HG02571 (cell line): ENCODE data around the gene SAMD3.
"Not testable (repeated sequence)": the region's sequence is repeated elsewhere in the genome, so short reads cannot be mapped to it uniquely, and the experiment has no call there.

Source experiments
- ATAC-seq: cut with Tn5 transposase; IDR thresholded peaks from one replicate; pipeline ENCODE4 v1.9.1; 2021; ENCODE audit warnings: mild to moderate bottlenecking, moderate library complexity; ENCODE audit not compliant: unreplicated experiment

SAMD3 gene

DNA sequence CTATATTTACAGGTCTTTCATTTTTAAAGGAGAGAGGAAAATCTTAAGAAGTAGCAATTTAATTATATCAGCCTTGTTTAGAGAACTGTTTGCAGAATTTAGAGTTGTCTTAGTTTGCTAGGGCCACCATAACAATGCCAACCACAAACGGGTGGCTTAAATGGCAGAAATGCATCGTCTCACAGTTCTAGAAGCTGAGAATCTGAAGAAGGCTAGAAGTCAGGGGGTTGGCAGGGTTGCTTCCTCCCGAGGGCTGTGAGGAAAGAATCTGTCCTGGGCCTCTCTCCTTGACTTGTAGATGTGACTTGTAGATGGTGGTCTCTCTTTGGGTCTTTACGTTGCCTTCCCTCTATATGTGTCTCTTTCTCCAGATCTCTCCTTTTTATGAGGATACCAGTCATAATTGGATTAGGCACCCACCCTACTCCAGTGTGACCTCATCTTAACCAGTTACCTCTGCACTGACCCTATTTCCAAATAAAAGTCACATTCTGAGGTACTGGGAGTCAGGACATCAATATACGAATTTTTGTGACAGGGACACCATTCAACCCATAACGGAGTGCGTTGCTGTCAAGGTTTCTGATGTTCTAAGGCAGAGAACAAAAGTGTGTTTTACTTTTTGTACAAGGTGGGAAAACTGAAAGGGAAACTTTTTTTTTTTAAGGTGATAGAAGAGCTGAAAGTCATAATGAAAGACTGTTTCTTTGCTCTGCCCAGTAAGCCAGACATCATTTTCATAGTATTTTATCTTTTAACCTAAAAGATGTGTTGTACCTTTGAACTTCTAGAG lies 84.4 kb downstream of the SAMD3 start:
- ATAC-seq, result no peak

DNA sequence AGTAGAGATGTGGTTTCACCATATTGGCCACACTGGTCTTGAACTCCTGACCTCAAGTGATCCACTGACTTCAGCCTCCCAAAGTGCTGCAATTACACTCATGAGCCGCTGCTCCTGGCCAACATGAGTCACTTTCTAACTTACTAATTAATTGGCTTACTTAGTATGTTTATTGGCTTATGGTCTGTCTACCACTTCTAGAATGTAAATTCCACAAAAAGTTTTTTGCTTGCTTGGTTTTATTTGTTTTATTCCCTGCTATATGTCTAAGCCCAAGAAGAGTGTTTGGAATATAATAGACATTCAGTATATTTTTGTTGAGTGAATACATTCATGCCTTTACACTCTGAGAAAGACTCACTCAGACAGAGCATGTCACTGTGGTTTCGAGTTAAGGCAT lies 86.0 kb downstream of the SAMD3 start:
- ATAC-seq, result no peak

DNA sequence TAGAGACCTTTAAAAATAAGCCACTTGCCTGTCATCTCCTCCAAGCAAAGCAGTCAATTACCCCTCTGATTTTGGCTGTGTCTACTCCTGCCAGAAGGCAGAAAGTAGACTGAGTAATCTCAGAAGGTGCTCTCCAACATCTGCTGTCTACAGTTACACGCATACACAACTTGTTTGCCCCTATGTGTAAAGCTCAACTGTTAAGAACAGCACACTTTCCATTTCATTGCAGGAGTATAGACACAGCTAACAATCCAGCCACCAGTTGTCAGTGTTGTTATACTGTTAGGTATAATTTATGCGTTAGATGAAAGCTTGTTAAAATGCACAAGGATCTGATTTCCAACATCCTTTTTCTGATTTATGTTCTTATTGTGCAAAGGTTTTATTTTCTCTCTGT lies 88.2 kb downstream of the SAMD3 start:
- no peak for ATAC-seq

DNA sequence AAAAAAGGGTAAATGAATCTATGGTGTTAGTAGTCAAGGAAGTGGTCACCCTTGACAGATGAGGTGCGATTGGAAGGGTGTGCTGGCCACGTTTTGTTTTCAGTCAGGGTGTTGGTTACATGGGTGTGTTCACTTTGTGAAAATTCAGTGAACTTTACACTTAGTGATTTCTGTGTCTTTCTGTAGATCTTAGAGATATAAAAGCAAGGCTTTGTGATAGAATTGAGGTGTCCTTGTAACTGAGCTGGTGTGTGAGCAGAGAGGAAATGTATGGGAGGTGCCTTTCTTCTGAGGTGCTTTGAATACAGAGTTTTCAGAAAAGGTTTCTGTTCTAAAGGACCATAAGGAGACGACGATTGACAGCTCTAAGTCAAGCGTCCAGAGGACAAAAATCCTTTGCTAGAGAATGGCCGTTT lies 90.5 kb downstream of the SAMD3 start:
- ATAC-seq, result peak; percentile 76

DNA sequence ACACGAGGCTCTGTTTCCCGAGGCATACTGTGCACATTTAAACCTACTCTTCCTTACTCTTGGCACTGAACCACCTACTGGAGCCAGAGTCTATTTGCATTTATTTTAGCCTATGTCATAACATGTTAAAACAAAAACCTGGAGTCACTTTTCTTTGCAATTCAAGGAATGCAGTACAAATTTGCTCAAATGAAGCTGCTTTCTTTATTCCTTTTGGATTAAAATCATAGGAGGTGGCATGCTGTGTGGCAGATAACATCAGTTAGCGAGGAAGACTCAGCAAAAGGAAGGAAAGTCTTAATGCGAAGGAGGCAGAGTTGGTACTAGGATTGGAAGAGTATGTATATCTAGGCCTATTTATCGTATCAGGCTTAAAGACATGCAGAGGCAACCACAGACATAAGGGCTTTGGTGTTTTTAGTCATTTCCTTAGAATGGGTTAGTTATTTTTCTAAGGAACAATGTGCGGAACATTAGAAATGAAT lies 92.9 kb downstream of the SAMD3 start:
- no peak for ATAC-seq

DNA sequence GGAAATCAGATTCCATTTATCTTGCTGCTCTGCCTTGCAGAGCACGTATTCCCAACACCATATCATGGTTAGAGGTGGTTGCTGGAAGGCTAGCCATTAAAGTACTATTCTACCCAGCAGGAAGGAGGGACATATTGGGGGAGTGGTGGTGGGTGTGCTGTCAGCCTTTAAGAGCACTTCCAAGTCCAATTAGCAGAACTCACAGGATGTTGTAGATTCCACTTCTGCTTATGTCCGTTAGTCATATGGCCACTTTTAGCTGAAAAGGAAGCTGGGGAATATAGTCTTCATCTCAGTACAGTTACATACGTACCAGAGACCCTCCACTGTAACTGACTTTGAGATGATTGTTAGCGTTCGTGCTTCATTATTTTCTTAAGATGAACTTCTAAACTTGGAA lies 94.4 kb downstream of the SAMD3 start:
- ATAC-seq, result no peak

DNA sequence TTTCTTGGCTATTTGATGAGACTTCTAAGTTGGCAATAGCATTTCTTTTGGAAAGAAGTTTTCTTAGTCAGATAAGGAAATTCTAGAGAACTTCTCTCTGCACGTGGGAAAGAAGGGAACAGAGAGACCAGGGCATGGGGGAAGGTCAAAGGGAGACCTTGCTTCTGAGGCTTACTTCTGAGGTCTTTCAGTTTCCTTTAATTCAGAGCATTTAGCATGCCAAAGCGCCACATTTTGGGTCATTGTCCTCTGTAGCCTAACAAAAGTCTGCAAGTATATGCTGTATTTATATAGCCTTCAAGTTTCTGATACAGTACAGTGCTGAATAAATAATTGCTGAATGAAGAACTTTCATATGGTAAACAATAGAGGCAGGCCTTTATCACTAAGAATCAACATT lies 95.6 kb downstream of the SAMD3 start:
- no peak for ATAC-seq

DNA sequence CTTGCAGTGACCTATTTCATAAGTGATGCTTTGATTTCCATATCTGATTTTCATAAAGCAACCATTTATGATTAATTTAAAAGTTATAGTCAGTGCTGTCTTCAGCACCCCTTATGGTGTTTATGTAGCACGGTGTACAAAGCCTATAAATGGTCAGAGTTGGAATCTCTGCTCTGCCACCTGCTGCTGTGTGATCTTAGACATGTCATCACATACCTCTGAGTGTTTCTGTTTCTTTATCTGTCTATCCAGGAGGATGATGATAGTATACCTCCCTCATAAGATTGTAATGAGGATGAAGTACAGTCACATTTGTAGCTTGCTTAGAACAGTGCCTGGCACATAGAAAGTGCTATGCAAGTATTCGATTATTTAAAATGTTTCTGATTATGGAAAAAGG lies 100.5 kb downstream of the SAMD3 start:
- ATAC-seq, result no peak

DNA sequence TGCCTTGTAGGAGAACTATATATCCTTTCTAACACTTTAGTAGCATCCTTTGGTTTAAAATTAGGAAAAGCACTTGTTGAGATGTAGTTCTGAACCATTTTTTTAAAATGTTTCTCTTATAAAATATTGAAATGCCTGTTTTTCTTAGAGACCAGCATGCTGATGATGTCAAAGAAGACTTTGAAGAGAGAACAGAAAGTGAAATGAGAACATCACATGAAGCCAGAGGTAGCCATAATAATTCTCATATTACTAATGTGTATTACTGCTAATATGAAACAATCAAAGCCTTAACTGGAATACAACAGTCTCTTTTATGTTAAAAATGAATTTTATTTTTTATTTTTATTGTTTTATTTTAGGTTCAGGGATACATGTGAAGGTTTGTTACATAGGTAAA lies 102.0 kb downstream of the SAMD3 start:
- no peak for ATAC-seq

DNA sequence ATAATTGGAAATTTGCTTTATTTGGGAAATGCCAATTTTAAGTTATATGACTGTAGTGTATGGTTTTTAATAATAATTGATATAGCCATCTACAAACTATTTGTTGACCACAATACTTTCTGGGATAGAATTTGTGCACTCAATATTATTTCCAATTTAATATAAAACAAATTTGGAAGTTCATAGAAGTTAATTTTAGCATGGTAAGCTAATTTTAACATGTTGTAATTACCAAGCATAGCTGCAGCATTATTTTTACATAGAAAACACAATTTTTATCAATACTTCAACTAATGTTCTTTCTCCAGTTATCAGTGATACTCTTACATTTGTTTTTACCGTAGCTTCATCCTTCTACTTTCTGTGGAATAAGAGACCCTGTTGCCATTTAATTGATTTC lies 103.5 kb downstream of the SAMD3 start:
- ATAC-seq, result no peak

DNA sequence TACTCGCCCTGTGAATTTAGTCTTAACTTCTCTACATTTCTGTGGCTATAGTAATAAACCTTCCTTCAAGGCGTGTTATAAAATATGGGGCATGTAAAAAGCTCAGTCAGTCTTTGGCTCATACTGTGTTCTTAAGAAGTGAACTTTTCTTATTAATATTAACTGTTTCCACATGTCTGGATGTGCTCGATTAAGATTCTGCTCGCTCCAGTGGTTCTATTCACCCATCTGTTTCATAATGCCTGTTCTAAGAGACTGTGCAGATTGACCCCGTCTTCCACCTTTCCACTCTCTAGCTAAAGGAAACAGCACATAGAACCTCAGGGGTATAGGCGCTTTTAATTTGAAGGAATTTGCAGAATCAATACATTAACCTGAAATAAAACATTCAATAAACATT lies 104.5 kb downstream of the SAMD3 start:
- no peak for ATAC-seq

DNA sequence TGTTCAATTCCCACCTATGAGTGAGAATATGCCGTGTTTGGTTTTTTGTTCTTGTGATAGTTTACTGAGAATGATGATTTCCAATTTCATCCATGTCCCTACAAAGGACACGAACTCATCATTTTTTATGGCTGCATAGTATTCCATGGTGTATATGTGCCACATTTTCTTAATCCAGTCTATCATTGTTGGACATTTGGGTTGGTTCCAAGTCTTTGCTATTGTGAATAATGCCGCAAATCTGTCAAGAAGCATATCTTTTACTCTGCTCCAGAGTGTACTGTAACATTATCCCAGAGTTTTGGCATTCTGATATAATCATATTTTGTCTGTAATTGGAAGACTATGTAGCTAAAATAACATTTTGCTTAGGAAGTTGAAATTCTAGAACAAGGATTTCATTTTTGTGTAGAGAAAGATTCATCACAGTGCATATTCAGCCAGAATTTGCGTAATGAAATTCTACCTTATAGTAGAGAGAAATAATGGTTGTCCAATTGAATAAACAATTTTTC lies 105.5 kb downstream of the SAMD3 start:
- not testable (repeated sequence) for ATAC-seq

DNA sequence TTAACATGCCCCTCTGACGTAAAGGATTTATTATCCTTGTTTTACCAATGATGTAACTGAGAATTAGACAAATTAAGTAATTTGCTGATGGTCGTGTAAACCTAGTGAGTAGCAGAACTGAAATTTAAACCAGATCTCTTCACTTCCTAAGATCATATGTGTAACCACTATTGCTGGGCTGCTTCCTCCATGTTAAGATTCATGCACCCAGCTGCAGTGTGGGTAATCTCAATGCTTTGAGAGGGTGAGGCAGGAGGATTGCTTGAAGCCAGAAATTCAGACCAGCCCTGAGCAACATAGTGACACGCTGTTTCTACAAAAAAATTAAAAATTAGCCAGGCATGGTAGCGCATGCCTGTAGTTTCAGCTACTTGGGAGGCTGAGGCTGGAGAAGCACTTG lies 106.5 kb downstream of the SAMD3 start:
- ATAC-seq, result peak; percentile 37

DNA sequence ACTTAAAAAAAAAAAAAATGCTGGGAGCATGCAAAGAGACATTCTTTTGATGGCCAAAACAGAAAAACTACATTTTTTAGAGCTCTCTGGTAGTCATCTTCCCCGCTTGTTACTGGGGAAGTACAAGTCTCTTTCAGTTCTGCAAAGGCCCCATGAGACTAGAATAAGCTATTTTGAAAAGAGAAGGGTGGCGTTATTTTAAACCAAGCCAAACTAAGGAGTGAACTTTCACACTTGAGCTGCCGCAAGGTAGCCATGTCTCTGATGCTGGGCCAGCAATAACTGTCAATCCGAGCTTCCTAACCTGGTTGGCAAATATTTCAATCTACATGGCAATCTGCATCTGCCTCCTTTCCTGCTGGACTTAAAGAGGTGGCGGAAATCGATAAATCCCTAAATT lies 107.7 kb downstream of the SAMD3 start:
- ATAC-seq, result peak; percentile 98

DNA sequence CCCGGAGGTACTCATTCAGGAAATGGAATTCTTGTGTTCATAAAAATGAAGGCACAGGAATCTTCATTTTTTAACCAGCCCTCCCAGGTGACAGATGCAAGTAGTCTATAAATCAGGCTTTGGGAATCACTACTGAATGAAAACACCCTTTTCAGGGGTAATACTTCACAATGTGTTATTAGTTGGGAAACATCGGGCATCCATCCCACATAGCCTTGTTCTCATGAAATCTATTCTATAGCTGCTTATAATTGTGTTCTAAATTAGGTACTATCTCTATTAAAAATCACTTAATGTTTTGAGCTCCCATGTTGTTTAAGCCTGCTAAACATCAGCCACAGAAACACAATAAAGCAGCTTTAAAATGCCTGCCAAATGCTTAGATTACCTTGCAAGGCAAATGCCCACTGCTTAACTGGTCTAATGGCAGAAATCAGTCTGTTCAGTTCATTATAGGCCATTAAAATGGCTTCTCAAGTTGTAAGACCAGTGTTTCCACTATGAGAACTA lies 109.5 kb downstream of the SAMD3 start:
- no peak for ATAC-seq

DNA sequence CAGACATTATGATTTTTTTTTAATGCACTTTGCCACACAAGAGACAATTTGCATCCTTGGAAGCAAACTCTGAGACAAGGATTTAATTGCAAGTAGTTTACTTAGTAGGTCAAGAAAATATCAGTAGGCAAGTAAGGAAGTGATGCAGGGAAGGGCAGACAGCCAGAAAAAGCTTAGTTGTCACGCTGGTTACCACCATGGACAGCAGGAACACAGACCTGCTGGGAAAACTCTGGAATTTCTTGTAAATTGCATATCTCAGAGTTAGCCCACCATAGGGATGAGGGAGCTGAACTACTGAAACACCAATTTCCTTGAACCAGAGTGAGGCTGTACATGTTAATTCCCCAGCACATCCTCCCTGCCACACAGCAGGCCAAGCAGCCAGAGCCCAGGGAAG lies 111.7 kb downstream of the SAMD3 start:
- ATAC-seq, result no peak

DNA sequence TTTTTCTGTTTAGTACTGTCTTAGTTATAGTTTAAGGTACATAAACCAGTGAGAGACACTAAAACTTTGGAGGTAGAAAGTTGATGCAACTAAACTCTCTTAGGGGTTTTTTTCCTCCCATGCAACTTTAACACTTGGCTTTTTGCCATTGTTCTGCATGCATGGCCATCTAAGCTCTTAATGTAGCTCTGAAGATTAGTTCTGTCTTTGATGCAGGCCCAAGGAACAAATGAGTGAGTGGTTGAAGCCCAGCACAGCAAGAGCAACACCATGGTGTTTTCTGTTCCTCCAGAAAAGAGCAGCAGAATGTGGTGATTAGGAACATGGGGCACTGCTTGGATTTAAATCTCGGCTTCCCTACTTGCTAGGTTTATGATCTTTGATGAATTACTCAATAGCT lies 115.0 kb downstream of the SAMD3 start:
- no peak for ATAC-seq

DNA sequence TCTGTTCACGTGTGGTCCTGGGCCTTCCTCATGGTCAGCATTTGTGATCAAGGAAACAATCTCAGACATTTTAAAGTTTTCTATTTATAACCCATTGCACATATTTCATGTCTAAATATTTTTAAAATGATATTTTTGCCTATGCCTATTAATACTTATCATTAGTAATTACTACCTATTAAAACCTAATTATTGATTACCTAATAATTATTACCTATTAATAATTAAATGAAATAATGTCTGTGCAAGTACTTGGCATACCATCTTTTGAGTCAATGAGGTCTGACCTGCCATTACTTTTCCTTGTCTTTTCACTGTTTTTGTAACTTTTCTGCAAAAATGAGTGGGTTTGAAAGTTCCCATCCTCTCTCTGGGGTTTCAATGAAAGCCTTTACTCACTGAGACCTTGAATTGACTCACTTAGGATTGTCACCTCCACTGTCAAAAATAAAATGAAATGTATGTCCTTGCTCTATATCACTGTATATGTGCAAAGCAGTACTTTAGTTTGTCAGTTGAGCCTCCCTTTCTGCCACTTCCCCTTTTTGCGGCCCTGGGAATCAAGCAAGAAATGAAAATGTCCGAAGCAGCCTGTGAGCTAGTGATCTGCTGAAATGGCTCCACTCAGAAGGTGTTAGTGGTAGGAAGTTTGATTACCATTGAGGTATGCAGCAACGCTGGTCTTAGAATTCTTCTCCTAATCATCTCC lies 116.6 kb downstream of the SAMD3 start:
- peak; percentile 83 for ATAC-seq

DNA sequence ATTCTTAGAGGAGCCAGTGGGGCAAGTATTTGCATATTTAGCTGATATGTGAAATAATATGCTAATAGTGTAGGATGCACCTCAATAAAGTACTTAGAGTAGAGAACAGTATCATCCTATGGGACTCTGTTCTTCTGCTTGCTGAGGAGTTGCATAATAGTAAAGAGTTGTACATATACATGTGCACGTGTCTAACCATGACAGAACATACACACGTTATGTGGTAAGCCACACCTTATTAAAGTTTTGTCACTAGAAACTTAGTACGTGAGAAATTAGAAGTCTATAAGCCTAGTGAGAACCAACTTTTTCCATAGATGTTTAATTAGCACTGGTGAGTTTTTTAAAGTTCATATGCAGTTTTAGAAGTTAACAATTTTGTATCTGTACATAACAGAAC lies 123.6 kb downstream of the SAMD3 start:
- no peak for ATAC-seq

DNA sequence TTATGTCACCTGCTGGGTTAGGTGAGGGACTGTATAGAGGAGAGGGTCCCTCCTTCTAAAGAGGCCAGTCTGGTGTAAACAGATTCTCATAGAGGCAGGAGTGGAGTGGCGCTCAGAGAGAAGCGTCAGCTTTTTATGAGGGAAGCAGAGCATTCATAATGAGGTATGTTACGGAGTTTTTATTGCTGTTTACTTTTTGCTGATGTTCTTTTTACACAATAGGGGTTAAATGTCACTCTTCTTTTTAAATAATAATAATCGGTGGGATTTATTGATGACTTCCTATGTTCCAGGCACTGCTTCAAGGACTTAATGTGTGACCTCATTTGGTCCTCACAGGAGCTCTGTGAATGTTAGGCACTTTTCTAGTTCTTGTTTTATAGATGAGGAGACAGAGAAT lies 124.4 kb downstream of the SAMD3 start:
- no peak for ATAC-seq
